Upper lobe of right lung (tissue), 1 donor: ENCODE results near the gene KRTAP13-4. TPM values are rescaled to one million over a fixed set of nuclear protein-coding genes. Genes with fewer than 3 reads are reported as not detected.

Source experiments
- ATAC-seq: fragments of 200-7000 bp; cut with Tn5 transposase; one replicate; pipeline ENCODE4 v1.9.1; 2020; ENCODE audit warnings: mild to moderate bottlenecking, moderate library complexity
- DNase-seq: peaks from one replicate; pipeline ENCODE4 v3.0.0-alpha.2; 2020
- H3K27ac ChIP-seq: fragments of 200-600 bp; one replicate; pipeline ENCODE4 v1.8.0; 2022
- H3K27me3 ChIP-seq: fragments of 200-600 bp; one replicate; pipeline ENCODE4 v1.8.0; 2022; ENCODE audit warnings: mild to moderate bottlenecking
- H3K36me3 ChIP-seq: fragments of 200-600 bp; one replicate; pipeline ENCODE4 v1.8.0; 2022
- H3K4me1 ChIP-seq: fragments of 200-600 bp; one replicate; pipeline ENCODE4 v1.8.0; 2022
- H3K4me3 ChIP-seq: fragments of 200-600 bp; one replicate; pipeline ENCODE4 v1.8.0; 2022; ENCODE audit warnings: mild to moderate bottlenecking
- H3K9me3 ChIP-seq: fragments of 200-600 bp; one replicate; pipeline ENCODE4 v1.8.0; 2022
- intact Hi-C: fragments of 100-400 bp; cut with DNase I; formaldehyde crosslinking; loops from one replicate; pipeline ENCODE4 v1.11.0; 2022
- total RNA-seq: library from RNA; stranded (reverse); fragmentation: NEBNext Ultra II Directional; extraction: Animal tissue kit (Norgen Biotek cat#: 25700); gene quantifications from one replicate; pipeline ENCODE4 v1.2.1, GENCODE V29; 2021
- TF ChIP-seq, protein P1 (sequence below): fragments of 200-600 bp; IDR thresholded peaks from one replicate; pipeline ENCODE4 v1.8.0; 2022; ENCODE audit warnings: antibody characterized with exemption
- donor health status: DM: no; HTN: yes; CAD: no; lungs with severe emphysema.

The KRTAP13-4 gene
- total RNA-seq, 1 donor from 2014 or later, result not detected

DNA sequence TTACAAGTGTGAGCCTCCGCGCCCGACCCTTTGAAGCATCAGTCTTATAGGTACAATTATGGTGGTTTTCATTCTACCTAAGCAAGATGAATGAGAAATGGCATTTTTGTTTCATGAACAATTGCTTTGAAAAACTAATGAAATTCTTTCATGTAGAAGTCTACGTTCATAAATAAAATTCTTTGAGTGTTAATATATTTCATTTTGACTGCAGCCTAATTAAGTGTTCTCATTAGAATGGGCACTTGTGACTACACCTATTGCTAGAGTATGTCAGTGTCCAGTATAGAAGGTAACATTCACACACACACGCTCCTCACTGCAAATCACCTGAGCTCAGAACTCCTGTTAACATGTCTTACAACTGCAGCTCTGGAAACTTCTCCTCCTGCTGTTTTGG, 10.0 kb downstream of the KRTAP13-4 start, which contains the start of gene KRTAP15-1:
TSS of gene KRTAP15-1 (plus strand) at position 301 of the 400 bp plus-strand sequence. CDS start at position 354, 53 bp downstream.
- H3K4me1 ChIP-seq, result no peaks in the 10 kb centered on the region
- intact Hi-C loops, result no loop called here
- no peak for ATAC-seq

DNA sequence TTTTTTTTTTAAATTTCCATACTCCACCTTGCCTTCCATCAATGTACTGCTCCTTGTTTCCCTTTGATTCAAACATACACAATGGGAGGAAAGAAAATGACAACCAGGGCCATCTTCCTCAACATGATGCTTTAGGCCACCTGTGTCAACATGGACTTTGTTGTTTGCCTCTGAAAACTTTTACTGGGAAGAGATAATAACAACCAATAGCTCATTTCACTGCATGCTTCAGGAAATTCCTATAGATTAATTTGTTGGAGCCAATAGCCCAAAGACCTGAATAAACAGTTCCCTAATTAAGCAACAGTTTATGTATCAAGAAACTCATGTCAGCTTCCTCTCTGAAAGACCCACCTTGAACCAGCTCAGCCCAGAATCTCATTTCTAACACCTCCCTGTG, 13.2 kb downstream of the KRTAP13-4 start:
- H3K4me3 ChIP-seq, result no peak overlapping the region
- no peaks in the 10 kb centered on the region for H3K4me1 ChIP-seq
- intact Hi-C loops, result no loop called here
- DNase-seq (no peak), ATAC-seq (no peak)
- no peaks in the 10 kb centered on the region for H3K9me3 ChIP-seq
- TF ChIP-seq, protein P1, sequence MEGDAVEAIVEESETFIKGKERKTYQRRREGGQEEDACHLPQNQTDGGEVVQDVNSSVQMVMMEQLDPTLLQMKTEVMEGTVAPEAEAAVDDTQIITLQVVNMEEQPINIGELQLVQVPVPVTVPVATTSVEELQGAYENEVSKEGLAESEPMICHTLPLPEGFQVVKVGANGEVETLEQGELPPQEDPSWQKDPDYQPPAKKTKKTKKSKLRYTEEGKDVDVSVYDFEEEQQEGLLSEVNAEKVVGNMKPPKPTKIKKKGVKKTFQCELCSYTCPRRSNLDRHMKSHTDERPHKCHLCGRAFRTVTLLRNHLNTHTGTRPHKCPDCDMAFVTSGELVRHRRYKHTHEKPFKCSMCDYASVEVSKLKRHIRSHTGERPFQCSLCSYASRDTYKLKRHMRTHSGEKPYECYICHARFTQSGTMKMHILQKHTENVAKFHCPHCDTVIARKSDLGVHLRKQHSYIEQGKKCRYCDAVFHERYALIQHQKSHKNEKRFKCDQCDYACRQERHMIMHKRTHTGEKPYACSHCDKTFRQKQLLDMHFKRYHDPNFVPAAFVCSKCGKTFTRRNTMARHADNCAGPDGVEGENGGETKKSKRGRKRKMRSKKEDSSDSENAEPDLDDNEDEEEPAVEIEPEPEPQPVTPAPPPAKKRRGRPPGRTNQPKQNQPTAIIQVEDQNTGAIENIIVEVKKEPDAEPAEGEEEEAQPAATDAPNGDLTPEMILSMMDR, result no peak
- H3K27ac ChIP-seq, result no peak overlapping the region
- no peaks in the 10 kb centered on the region for H3K36me3 ChIP-seq
- no peaks in the 10 kb centered on the region for H3K27me3 ChIP-seq

More for the DNA sequence above, 10.0 kb downstream of the KRTAP13-4 start, which contains the start of gene KRTAP15-1:
- Histone ChIP-seq H3K9me3 (no peaks in the 10 kb centered on the region), H3K36me3 (no peaks in the 10 kb centered on the region), H3K27me3 (no peaks in the 10 kb centered on the region), H3K4me3 (no peak within 1 kb of the TSS), H3K27ac (no peak within 1 kb of the TSS)
- no peak for DNase-seq
- TF ChIP-seq, protein P1, result no peak

DNA sequence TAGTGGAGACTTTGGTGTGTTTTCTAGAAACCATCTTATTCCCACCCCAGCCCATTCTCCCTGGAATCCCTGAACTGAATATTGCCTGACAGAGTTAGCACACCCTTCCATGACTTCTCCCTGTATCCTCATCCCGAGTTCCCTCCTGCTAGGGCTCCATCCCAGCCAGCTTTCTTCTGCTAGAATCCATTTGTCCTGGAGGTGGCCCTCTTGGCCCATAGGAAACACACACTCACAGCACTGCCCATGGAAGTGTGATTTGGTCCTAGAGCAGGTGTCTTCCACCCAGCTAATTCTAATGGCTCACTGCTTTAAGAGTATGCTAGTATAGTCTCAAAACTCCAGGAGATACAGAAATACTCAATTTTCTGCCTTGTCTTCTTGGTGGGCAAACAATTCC, 14.2 kb downstream of the KRTAP13-4 start:
- DNase-seq (no peak), ATAC-seq (no peak)
- Histone ChIP-seq H3K4me1 (no peaks in the 10 kb centered on the region), H3K9me3 (no peaks in the 10 kb centered on the region), H3K27me3 (no peaks in the 10 kb centered on the region), H3K4me3 (no peak overlapping the region), H3K27ac (no peak overlapping the region), H3K36me3 (no peaks in the 10 kb centered on the region)
- TF ChIP-seq, protein P1, result no peak
- intact Hi-C loops, result no loop called here

DNA sequence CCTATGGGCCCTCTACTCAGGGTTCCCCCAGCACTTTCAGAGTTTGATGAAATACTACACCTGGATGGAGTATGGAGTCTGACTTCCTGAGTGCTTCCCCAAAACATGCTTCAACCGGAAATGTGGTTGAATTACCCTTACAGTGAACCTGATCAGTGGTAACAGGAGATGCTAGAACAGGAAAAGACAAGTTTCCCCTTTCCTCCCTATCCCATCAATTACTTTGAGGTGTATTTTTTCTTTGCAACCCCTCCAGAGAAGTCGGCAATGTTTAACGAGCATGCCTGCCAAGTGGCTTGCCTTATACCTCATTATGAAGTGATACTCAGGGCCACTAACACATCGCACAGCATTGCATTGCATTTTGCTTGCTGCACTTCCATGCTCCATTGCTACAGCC, 17.0 kb downstream of the KRTAP13-4 start:
- no peak for DNase-seq
- intact Hi-C loops, result no loop called here

DNA sequence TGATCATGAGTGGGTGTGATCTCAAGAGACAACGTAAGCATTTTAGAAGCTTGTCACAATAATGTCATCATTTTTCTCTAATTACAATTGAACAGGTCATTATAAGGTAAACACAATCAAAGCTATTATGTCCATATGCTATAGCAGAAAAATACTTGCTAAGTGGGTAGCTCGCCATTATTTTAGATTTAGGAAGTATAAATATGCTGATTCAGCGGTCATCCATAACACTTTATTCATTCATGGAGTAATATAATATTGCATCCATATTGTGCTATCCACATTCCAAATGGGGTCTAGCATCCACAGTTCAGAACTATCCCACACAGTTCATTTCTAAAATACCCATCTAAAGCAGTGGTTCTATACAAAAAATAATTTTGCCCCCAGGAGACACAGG, 18.5 kb downstream of the KRTAP13-4 start:
- Histone ChIP-seq H3K4me1 (no peaks in the 10 kb centered on the region), H3K9me3 (no peaks in the 10 kb centered on the region), H3K36me3 (no peaks in the 10 kb centered on the region), H3K4me3 (no peak overlapping the region), H3K27me3 (no peaks in the 10 kb centered on the region), H3K27ac (no peak overlapping the region)
- TF ChIP-seq, protein P1, result no peak
- DNase-seq (no peak), ATAC-seq (no peak)
- intact Hi-C loops, result no loop called here

More for the DNA sequence above, 17.0 kb downstream of the KRTAP13-4 start:
- ATAC-seq, result no peak
- Histone ChIP-seq H3K27me3 (no peaks in the 10 kb centered on the region), H3K9me3 (no peaks in the 10 kb centered on the region), H3K4me1 (no peaks in the 10 kb centered on the region), H3K4me3 (no peak overlapping the region), H3K36me3 (no peaks in the 10 kb centered on the region), H3K27ac (no peak overlapping the region)
- TF ChIP-seq, protein P1, result no peak

DNA sequence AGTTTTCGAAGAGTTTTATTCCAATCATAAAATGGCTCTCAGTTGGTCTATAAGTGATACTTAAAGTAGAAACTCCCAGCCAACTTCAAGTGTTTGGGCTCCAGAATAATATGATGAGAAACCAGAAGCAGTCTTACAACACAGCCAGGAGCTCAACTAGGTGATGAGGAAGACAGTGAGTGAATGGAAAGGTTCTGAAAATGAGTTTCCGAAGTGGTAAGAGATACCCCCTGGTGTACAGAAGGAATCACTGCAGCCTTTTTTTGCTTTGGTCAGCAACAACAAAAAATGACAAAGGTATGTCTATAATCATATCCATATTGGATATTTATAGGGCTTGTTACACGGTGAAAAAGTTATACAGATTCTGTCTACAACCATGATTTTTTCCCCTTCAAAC, 33.7 kb downstream of the KRTAP13-4 start:
- H3K4me1 ChIP-seq, result no peaks in the 10 kb centered on the region
- no peaks in the 10 kb centered on the region for H3K9me3 ChIP-seq
- H3K27ac ChIP-seq, result no peak overlapping the region
- intact Hi-C loops, result no loop called here
- no peak overlapping the region for H3K4me3 ChIP-seq
- TF ChIP-seq, protein P1, result peak; percentile 16
- H3K27me3 ChIP-seq, result no peaks in the 10 kb centered on the region
- H3K36me3 ChIP-seq, result no peaks in the 10 kb centered on the region
- DNase-seq, result no peak
- no peak for ATAC-seq
